AG04450 (cell line): Measurements from ENCODE around the gene TRAPPC3. TPM values are rescaled to one million over a fixed set of nuclear protein-coding genes. Genes with fewer than 3 reads are reported as not detected.

ENCODE experiments used
- CTCF ChIA-PET: fragments of 300-600, 350-600 bp; formaldehyde crosslinking; extraction: SDS; loops from one replicate; lab custom pipeline; 2022; ENCODE audit warnings: antibody characterized with exemption, inconsistent platforms; lab: Charles Lee
- POLR2A ChIA-PET: fragments of 350-600 bp; formaldehyde crosslinking; extraction: SDS; loops from one replicate; lab custom pipeline; 2021; ENCODE audit warnings: antibody characterized with exemption, inconsistent platforms; lab: Yijun Ruan, JAX
- DNase-seq: peaks from one replicate; pipeline ENCODE4 v3.0.0-alpha.2; 2011; ENCODE audit warnings: low read depth, low spot score
- H3K27ac ChIP-seq: one replicate; pipeline ENCODE4 v1.5.1; 2012; ENCODE audit warnings: low read depth, low read length, control low read depth
- H3K27me3 ChIP-seq: one replicate; pipeline ENCODE4 v1.6.0; 2012; ENCODE audit warnings: low read length; ENCODE audit not compliant: control insufficient read depth, insufficient read depth
- H3K4me3 ChIP-seq: 2 replicates; pipeline ENCODE4 v1.5.1; 2011; ENCODE audit warnings: mild to moderate bottlenecking, low read depth, low read length, control low read depth
- H3K9me3 ChIP-seq: 2 replicates; pipeline ENCODE4 v1.5.1; 2012; ENCODE audit warnings: low read length; ENCODE audit not compliant: control insufficient read depth, insufficient read depth
- polyA plus RNA-seq: library from polyadenylated mRNA; depleted of rRNA; stranded (reverse); fragments of >200 nt; gene quantifications from 2 replicates; pipeline ENCODE4 v1.2.3, GENCODE V29; 2011
- TF ChIP-seq, protein P1 (sequence below): IDR thresholded peaks from 2 replicates; pipeline ENCODE4 v1.5.1; 2011; ENCODE audit warnings: low read depth, low read length, control low read depth, inconsistent platforms

The TRAPPC3 gene
- polyA plus RNA-seq, 1 experiment = 92.3 TPM

DNA sequence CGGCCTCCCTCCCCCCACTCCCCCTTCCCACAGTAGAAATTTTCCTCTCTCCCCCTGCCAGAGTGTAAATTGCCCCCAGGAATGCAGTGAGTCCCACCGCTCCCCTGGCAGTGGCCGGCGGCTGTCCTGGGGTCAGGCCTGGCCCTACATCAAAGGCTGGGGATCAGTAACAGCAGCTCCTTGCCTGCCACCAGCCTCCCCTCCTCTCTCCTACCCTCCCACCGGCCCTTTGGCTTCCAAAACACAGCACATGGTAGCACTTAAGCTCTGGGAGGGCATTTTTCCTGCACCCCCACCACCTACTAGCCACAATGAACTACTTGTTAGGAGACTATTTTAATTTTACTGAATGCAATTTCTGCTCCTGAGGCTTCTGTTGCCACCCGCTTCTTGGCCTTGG lies 15.3 kb downstream of the TRAPPC3 start:
- TF ChIP-seq, protein P1, sequence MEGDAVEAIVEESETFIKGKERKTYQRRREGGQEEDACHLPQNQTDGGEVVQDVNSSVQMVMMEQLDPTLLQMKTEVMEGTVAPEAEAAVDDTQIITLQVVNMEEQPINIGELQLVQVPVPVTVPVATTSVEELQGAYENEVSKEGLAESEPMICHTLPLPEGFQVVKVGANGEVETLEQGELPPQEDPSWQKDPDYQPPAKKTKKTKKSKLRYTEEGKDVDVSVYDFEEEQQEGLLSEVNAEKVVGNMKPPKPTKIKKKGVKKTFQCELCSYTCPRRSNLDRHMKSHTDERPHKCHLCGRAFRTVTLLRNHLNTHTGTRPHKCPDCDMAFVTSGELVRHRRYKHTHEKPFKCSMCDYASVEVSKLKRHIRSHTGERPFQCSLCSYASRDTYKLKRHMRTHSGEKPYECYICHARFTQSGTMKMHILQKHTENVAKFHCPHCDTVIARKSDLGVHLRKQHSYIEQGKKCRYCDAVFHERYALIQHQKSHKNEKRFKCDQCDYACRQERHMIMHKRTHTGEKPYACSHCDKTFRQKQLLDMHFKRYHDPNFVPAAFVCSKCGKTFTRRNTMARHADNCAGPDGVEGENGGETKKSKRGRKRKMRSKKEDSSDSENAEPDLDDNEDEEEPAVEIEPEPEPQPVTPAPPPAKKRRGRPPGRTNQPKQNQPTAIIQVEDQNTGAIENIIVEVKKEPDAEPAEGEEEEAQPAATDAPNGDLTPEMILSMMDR = no peak
- H3K27me3 ChIP-seq = no peaks in the 10 kb centered on the region
- CTCF ChIA-PET = interaction anchor here (0.6 to 6.2 kb wide), 25 partner anchors 8 to 359 kb away, joined by 3 to 145 read pairs (median 4); partner anchors contain the start of genes TEKT2 and TRAPPC3
- no peaks in the 10 kb centered on the region for H3K9me3 ChIP-seq
- POLR2A ChIA-PET = interaction anchor here (0.6 to 1.2 kb wide), 7 partner anchors 15 to 316 kb away, joined by 3 to 4 read pairs (median 4); partner anchors contain the start of genes OSCP1 and TRAPPC3
- H3K27ac ChIP-seq = no peak overlapping the region
- DNase-seq = no peak
- H3K4me3 ChIP-seq = no peak overlapping the region

DNA sequence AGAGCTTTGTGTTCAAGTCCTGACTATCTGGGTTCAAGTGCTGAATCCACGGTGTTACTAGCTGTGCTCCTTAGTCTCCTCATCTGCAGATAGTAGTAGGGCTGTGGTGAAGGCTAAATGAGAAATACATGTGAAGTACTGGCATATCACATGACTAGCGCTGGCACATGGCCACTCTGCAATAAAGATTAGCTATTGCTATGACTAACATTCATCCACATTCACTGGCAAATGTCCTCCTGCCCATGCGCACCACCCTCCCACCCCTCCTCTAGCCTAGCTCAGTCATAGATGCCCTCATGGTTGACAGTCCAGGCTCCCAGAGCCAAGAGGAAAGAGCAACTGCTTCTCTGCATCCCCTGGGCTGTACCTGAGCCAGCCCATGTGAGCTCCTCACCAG lies 15.8 kb downstream of the TRAPPC3 start:
- H3K27ac ChIP-seq = no peak overlapping the region
- peak; percentile 75 for DNase-seq
- TF ChIP-seq, protein P1 = no peak
- CTCF ChIA-PET = interaction anchor here (0.6 to 6.2 kb wide), 13 partner anchors 9 to 287 kb away, joined by 3 to 145 read pairs (median 10); partner anchors contain the start of gene TRAPPC3
- H3K27me3 ChIP-seq = no peaks in the 10 kb centered on the region
- POLR2A ChIA-PET = interaction anchor here (0.6 to 1.2 kb wide), 6 partner anchors 15 to 317 kb away, joined by 3 to 4 read pairs (median 4); partner anchors contain the start of gene OSCP1
- no peak overlapping the region for H3K4me3 ChIP-seq
- no peaks in the 10 kb centered on the region for H3K9me3 ChIP-seq

DNA sequence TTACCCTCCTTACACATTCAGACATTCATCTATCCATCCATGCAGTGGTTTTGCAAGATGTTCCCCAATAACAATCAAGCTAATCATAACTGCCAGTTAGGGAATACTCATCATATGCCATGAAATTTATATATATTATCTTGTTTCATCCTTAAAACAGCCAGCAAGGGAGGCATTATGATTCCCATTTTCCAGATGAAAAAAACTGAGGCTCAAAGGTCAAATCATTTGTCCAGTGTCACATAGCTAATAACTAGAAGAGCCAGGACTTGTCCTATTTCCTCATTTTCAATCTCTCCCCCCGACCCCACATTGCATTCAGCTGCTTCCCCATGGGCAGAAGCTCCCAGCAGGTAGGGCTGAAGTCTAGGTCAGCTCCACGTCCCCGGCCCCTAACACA lies 17.3 kb downstream of the TRAPPC3 start:
- POLR2A ChIA-PET = interaction anchor here (0.6 kb wide), 1 partner anchor 14 kb away, joined by 5 read pairs; no protein-coding TSS in a partner anchor
- no peaks in the 10 kb centered on the region for H3K9me3 ChIP-seq
- TF ChIP-seq, protein P1 = no peak
- H3K27ac ChIP-seq = no peak overlapping the region
- CTCF ChIA-PET = interaction anchor here (0.6 to 6.2 kb wide), 4 partner anchors 18 to 61 kb away, joined by 3 to 145 read pairs (median 18); partner anchors contain the start of gene TRAPPC3
- H3K4me3 ChIP-seq = no peak overlapping the region
- no peaks in the 10 kb centered on the region for H3K27me3 ChIP-seq
- no peak for DNase-seq

DNA sequence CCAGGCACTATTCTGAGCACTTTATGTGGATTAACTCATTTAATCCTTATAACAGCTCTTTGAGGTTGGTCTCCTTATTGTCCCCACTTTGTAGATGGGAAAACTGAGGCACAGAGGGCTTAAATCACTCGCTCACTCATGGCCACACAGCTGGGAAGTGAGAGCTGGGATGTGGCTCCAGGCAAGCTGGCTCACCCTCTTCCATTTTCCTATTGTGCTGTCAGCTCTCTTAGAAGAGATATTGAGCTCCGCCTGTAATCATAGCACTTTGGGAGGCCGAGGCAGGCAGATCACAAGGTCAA lies 20.4 kb downstream of the TRAPPC3 start:
- ChIA-PET POLR2A (interaction anchor here (0.7 to 1.4 kb wide), 2 partner anchors 10 to 12 kb away, joined by 3 read pairs; no protein-coding TSS in a partner anchor), CTCF (no interaction called here)
- peaks cover 17% of the 10 kb centered on the region for H3K27me3 ChIP-seq
- no peak overlapping the region for H3K27ac ChIP-seq
- TF ChIP-seq, protein P1 = no peak
- no peak overlapping the region for H3K4me3 ChIP-seq
- H3K9me3 ChIP-seq = no peaks in the 10 kb centered on the region; the same call in 1 of the 2 replicates
- DNase-seq = no peak

DNA sequence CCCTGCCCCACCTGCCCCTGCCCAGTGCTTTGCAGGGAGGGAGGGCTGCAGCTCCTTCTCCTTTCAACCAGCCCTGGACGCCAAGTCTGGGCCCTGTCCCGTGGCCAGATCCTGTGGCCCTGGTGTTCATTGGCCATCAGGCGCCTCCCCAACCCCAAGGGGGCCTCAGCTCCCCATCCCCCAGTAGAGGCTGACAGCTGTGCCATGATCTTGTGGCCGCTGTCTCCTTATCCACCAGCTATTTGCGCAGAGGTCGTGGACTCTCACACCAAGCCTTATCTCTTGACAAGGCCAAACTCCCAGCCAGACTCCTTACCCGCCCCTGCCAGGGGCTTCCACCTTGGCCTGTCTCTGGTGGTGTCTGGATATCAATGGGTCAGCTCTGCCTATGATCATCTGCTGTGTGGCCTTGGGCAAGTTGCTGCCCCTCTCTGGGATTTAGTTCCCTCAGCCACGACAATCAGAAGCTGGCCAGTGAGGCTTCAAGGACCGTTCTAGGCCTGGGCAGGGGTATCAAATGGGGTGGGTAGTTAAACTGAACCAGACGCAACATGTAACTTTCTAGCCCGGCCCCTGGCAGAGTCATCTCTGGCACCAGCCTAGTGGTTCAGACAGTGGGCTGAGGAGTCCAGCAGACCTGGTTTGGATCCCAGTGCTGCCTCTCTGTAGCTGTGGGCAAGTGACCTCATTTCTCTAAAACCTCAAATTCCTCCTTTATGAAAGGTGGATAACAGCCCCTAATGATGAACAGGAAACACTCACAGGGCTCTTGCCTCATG lies 21.0 kb downstream of the TRAPPC3 start:
- Histone ChIP-seq H3K27me3 (peaks cover 21% of the 10 kb centered on the region), H3K4me3 (no peak overlapping the region), H3K9me3 (no peaks in the 10 kb centered on the region; the same call in 1 of the 2 replicates), H3K27ac (no peak overlapping the region)
- TF ChIP-seq, protein P1 = no peak
- ChIA-PET CTCF (no interaction called here), POLR2A (interaction anchor here (0.7 to 1.4 kb wide), 4 partner anchors 9 to 54 kb away, joined by 3 to 4 read pairs (median 3); partner anchors contain the start of gene TRAPPC3)
- no peak for DNase-seq
